Loucy (cell line): ENCODE measurements around the gene RPTOR.

Experiments
- EZH2phosphoT487 ChIP-seq: fragments of 200-600 bp; IDR thresholded peaks from 2 replicates; pipeline ENCODE4 v1.6.1; 2018; ENCODE audit warnings: antibody characterized with exemption, mild to moderate bottlenecking, moderate library complexity, borderline replicate concordance
- TF ChIP-seq, protein P1 (sequence below): fragments of 200-600 bp; sonication (generic); conservative IDR thresholded peaks from 2 replicates; pipeline ENCODE4 v1.5.1; 2014; ENCODE audit warnings: mild to moderate bottlenecking, antibody characterized with exemption, low read length

DNA sequence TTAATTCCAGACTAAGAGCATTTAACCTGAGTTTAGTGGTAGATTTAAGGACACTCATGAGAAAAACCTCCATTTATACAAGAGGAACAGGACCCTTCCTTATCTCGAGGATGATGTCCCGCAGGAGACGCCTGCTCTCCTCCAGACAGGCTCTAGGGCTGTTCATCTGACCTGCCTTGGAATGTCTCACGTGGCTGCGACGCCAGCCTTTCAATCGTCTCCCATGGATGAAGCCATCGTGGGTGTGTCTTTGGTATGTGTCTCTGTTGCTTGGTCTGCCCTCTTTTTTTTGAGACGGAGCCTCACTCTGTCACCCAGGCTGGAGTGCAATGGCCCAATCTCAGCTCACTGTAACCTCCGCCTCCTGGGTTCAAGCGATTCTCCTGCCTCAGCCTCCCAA is 463.5 kb downstream of the RPTOR start:
- TF ChIP-seq, protein P1, sequence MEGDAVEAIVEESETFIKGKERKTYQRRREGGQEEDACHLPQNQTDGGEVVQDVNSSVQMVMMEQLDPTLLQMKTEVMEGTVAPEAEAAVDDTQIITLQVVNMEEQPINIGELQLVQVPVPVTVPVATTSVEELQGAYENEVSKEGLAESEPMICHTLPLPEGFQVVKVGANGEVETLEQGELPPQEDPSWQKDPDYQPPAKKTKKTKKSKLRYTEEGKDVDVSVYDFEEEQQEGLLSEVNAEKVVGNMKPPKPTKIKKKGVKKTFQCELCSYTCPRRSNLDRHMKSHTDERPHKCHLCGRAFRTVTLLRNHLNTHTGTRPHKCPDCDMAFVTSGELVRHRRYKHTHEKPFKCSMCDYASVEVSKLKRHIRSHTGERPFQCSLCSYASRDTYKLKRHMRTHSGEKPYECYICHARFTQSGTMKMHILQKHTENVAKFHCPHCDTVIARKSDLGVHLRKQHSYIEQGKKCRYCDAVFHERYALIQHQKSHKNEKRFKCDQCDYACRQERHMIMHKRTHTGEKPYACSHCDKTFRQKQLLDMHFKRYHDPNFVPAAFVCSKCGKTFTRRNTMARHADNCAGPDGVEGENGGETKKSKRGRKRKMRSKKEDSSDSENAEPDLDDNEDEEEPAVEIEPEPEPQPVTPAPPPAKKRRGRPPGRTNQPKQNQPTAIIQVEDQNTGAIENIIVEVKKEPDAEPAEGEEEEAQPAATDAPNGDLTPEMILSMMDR: no peak
- no peak for TF ChIP-seq EZH2phosphoT487
